HCT116 (cell line): ENCODE measurements around the gene ACTR8. TPM values are rescaled to one million over a fixed set of nuclear protein-coding genes. Genes with fewer than 3 reads are reported as not detected.

Experiments
- ATAC-seq: fragments of 200-7000 bp; cut with Tn5 transposase; 2 replicates; pipeline ENCODE4 v1.9.1; 2020; ENCODE audit warnings: mild to moderate bottlenecking, moderate library complexity
- BruUV-seq: library from RNA; stranded (reverse); fragments of 400-500 nt; replicated peaks from 2 replicates; lab custom pipeline; 2021; lab: Mats Ljungman, UMichigan
- CTCF ChIA-PET: fragments of 300-600 bp; sonication (Branson Sonifier 250); formaldehyde crosslinking; loops from one replicate; lab custom pipeline; 2021; ENCODE audit warnings: antibody characterized with exemption; lab: Charles Lee
- POLR2A ChIA-PET: fragments of 300-600, 350-600 bp; sonication (Branson Sonifier 250); formaldehyde crosslinking; loops from one replicate; lab custom pipeline; 2021; ENCODE audit warnings: antibody characterized with exemption; lab: Charles Lee
- RAD21 ChIA-PET, 2 experiments: fragments of 300-600 bp; sonication (Branson Sonifier 250); formaldehyde crosslinking; loops; one replicate each; lab custom pipeline; 2023; ENCODE audit warnings: low total read pairs in 2 of 2; ENCODE audit not compliant: uncharacterized antibody in 2 of 2, unreplicated experiment in 2 of 2, low non-redundant PET in 1 of 2; lab: Charles Lee
- DNase-seq: peaks from one replicate; pipeline ENCODE4 v3.0.0-alpha.2; 2010; ENCODE audit warnings: low read depth, low spot score
- H2AFZ ChIP-seq: fragments of 200-600 bp; shearing (Covaris generic), sonication (generic); 2 replicates; pipeline ENCODE4 v1.6.1; 2017; ENCODE audit warnings: low read depth, mixed run types, mixed read lengths, antibody characterized with exemption, low read length; ENCODE audit not compliant: poor library complexity, severe bottlenecking
- H3K27ac ChIP-seq: 2 replicates; pipeline ENCODE4 v1.5.1; 2012; ENCODE audit warnings: low read depth, low read length
- H3K27me3 ChIP-seq: fragments of 200-600 bp; sonication (generic); 2 replicates; pipeline ENCODE4 v1.6.1; 2016; ENCODE audit warnings: mixed run types, low read length, mixed read lengths; ENCODE audit not compliant: insufficient read depth
- H3K36me3 ChIP-seq, 2 experiments: fragments of 200-500 bp in 1 of 2; fragments of 200-600 bp in 1 of 2; sonication (Bioruptor generic) in 1 of 2; sonication (generic) in 1 of 2; 2 replicates each; pipeline versions ENCODE4 v1.5.1 to v1.6.1; 2014 to 2016; ENCODE audit warnings: low read length in 2 of 2, inconsistent platforms in 1 of 2, mixed read lengths in 1 of 2, mixed run types in 1 of 2; ENCODE audit not compliant: insufficient read depth in 2 of 2, control insufficient read depth in 1 of 2
- H3K4me1 ChIP-seq, 2 experiments: fragments of 200-600 bp in 1 of 2; sonication (generic) in 1 of 2; 2 replicates each; pipeline versions ENCODE4 v1.5.1 to v1.6.1; 2012 to 2017; ENCODE audit warnings: low read length in 2 of 2, inconsistent platforms in 1 of 2, mild to moderate bottlenecking in 1 of 2, mixed read lengths in 1 of 2, mixed run types in 1 of 2, moderate library complexity in 1 of 2; ENCODE audit not compliant: insufficient read depth in 2 of 2, control insufficient read depth in 1 of 2
- H3K4me2 ChIP-seq: fragments of 200-600 bp; sonication (generic); 2 replicates; pipeline ENCODE4 v1.6.1; 2017; ENCODE audit warnings: mixed run types, low read length, mixed read lengths
- H3K4me3 ChIP-seq, 2 experiments: fragments of 200-600 bp in 1 of 2; sonication (generic) in 1 of 2; replicated peaks in 1 of 2; 2 replicates each; pipeline ENCODE4 v1.5.1; 2011 to 2016; ENCODE audit warnings: low read length in 2 of 2, control low read depth in 1 of 2, low read depth in 1 of 2, mild to moderate bottlenecking in 1 of 2, mixed read lengths in 1 of 2, mixed run types in 1 of 2
- H3K79me2 ChIP-seq: fragments of 200-600 bp; sonication (generic); 2 replicates; pipeline ENCODE4 v1.6.1; 2017; ENCODE audit warnings: mild to moderate bottlenecking, mixed run types, low read length, moderate library complexity, mixed read lengths; ENCODE audit not compliant: insufficient read depth
- H3K9ac ChIP-seq: fragments of 200-600 bp; sonication (generic); 2 replicates; pipeline ENCODE4 v1.6.1; 2016; ENCODE audit warnings: low read length, mixed read lengths
- H3K9me2 ChIP-seq: fragments of 200-600 bp; sonication (generic), shearing (Covaris generic); 2 replicates; pipeline ENCODE4 v1.6.1; 2017; ENCODE audit warnings: mixed run types, mild to moderate bottlenecking, moderate library complexity; ENCODE audit not compliant: insufficient read depth
- H3K9me3 ChIP-seq, 2 experiments: fragments of 200-500 bp in 1 of 2; fragments of 200-600 bp in 1 of 2; sonication (Bioruptor generic) in 1 of 2; sonication (generic) in 1 of 2; 2 replicates each; pipeline ENCODE4 v1.6.1; 2014 to 2017; ENCODE audit warnings: low read length in 2 of 2, mixed read lengths in 2 of 2, inconsistent platforms in 1 of 2, low read depth in 1 of 2, mild to moderate bottlenecking in 1 of 2, mixed run types in 1 of 2, moderate library complexity in 1 of 2; ENCODE audit not compliant: control insufficient read depth in 1 of 2, insufficient read depth in 1 of 2
- H4K20me1 ChIP-seq: fragments of 200-600 bp; sonication (generic), shearing (Covaris generic); 2 replicates; pipeline ENCODE4 v1.6.1; 2017; ENCODE audit warnings: mixed run types, mild to moderate bottlenecking, moderate library complexity; ENCODE audit not compliant: insufficient read depth
- ELF1 ChIP-seq: IDR thresholded peaks from 2 replicates; pipeline ENCODE4 v1.6.1; 2012; ENCODE audit warnings: low read depth, borderline replicate concordance
- EZH2phosphoT487 ChIP-seq: fragments of 200-600 bp; IDR thresholded peaks from 2 replicates; pipeline ENCODE4 v1.6.1; 2018; ENCODE audit warnings: antibody characterized with exemption, borderline replicate concordance
- JUND ChIP-seq: IDR thresholded peaks from 2 replicates; pipeline ENCODE4 v1.6.1; 2012
- POLR2AphosphoS5 ChIP-seq: IDR thresholded peaks from 2 replicates; pipeline ENCODE4 v1.6.1; 2011; ENCODE audit warnings: mild to moderate bottlenecking, low read depth, low read length, moderate library complexity
- SIN3A ChIP-seq: IDR thresholded peaks from 2 replicates; pipeline ENCODE4 v1.6.1; 2012; ENCODE audit warnings: low read depth
- SRF ChIP-seq: IDR thresholded peaks from 2 replicates; pipeline ENCODE4 v1.6.1; 2012; ENCODE audit warnings: low read depth
- TCF7L2 ChIP-seq: IDR thresholded peaks from 2 replicates; pipeline ENCODE4 v1.7.0; 2011; ENCODE audit warnings: borderline replicate concordance, inconsistent platforms; ENCODE audit not compliant: insufficient read depth, insufficient read length; ENCODE audit errors: extremely low read depth
- ZFX ChIP-seq: fragments of 450-650 bp; IDR thresholded peaks from 2 replicates; pipeline ENCODE4 v1.6.1; 2017
- intact Hi-C: fragments of 100-400 bp; cut with micrococcal nuclease; formaldehyde crosslinking; loops from 2 replicates; pipeline ENCODE4 v1.10.0; 2022
- total RNA-seq: library from RNA; stranded (reverse); gene quantifications from one replicate; pipeline ENCODE4 v1.2.1, GENCODE V29; 2021; ENCODE audit not compliant: unreplicated experiment
- TF ChIP-seq, protein P1 (sequence below): IDR thresholded peaks from 2 replicates; pipeline ENCODE4 v1.6.1; 2012; ENCODE audit warnings: low read depth
- TF ChIP-seq, protein P2 (sequence below): IDR thresholded peaks from 2 replicates; pipeline ENCODE4 v1.6.1; 2011; ENCODE audit warnings: mild to moderate bottlenecking, low read length, moderate library complexity; ENCODE audit not compliant: insufficient replicate concordance; ENCODE audit errors: extremely low read depth

ACTR8 gene
- total RNA-seq, 1 experiment from 2014 or later, result 25.5 TPM

DNA sequence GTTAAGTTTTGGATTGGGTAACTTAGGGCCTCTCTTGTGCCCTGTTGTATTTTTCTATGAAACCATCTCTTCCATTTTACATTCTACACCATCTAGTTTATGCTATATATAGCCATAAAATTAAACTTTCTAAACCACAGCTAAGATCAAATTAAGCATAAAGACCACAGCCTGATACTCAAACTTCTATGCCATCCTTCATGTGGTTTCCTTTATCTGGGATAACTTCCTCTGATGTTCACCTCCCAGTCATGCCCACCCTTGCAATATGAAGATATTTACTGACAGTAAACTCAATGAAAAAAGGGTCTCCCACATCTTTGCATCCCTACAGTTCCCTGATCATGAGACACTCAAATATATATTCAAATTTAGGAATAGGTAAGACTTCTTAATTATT lies 5.5 kb upstream of the ACTR8 start:
- Histone ChIP-seq H2AFZ (no peak overlapping the region), H3K36me3 (peaks cover 4 to 23% of the 10 kb centered on the region in 2 experiments; a peak in 3 of 4 replicates), H3K4me3 (no peak overlapping the region), H3K27ac (no peak overlapping the region), H3K4me2 (no peak overlapping the region), H3K9me3 (no peaks in the 10 kb centered on the region), H3K79me2 (peaks cover 41% of the 10 kb centered on the region), H3K9ac (no peak overlapping the region), H3K9me2 (no peaks in the 10 kb centered on the region)
- RAD21 ChIA-PET, result no interaction called here
- POLR2A ChIA-PET, result no interaction called here
- DNase-seq, result no peak
- BruUV-seq, result no TSS peak
- intact Hi-C loops, result no loop called here
- TF ChIP-seq, protein P1, sequence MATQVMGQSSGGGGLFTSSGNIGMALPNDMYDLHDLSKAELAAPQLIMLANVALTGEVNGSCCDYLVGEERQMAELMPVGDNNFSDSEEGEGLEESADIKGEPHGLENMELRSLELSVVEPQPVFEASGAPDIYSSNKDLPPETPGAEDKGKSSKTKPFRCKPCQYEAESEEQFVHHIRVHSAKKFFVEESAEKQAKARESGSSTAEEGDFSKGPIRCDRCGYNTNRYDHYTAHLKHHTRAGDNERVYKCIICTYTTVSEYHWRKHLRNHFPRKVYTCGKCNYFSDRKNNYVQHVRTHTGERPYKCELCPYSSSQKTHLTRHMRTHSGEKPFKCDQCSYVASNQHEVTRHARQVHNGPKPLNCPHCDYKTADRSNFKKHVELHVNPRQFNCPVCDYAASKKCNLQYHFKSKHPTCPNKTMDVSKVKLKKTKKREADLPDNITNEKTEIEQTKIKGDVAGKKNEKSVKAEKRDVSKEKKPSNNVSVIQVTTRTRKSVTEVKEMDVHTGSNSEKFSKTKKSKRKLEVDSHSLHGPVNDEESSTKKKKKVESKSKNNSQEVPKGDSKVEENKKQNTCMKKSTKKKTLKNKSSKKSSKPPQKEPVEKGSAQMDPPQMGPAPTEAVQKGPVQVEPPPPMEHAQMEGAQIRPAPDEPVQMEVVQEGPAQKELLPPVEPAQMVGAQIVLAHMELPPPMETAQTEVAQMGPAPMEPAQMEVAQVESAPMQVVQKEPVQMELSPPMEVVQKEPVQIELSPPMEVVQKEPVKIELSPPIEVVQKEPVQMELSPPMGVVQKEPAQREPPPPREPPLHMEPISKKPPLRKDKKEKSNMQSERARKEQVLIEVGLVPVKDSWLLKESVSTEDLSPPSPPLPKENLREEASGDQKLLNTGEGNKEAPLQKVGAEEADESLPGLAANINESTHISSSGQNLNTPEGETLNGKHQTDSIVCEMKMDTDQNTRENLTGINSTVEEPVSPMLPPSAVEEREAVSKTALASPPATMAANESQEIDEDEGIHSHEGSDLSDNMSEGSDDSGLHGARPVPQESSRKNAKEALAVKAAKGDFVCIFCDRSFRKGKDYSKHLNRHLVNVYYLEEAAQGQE, result no peak
- TF ChIP-seq JUND, result no peak
- TF ChIP-seq SRF, result no peak
- no peak for TF ChIP-seq ZFX
- TF ChIP-seq POLR2AphosphoS5, result no peak
- no peak for TF ChIP-seq TCF7L2
- TF ChIP-seq, protein P2, sequence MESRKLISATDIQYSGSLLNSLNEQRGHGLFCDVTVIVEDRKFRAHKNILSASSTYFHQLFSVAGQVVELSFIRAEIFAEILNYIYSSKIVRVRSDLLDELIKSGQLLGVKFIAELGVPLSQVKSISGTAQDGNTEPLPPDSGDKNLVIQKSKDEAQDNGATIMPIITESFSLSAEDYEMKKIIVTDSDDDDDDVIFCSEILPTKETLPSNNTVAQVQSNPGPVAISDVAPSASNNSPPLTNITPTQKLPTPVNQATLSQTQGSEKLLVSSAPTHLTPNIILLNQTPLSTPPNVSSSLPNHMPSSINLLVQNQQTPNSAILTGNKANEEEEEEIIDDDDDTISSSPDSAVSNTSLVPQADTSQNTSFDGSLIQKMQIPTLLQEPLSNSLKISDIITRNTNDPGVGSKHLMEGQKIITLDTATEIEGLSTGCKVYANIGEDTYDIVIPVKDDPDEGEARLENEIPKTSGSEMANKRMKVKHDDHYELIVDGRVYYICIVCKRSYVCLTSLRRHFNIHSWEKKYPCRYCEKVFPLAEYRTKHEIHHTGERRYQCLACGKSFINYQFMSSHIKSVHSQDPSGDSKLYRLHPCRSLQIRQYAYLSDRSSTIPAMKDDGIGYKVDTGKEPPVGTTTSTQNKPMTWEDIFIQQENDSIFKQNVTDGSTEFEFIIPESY, result no peak
- TF ChIP-seq SIN3A, result no peak
- TF ChIP-seq EZH2phosphoT487, result no peak
- TF ChIP-seq ELF1, result no peak
- TF ChIP-seq, all 23 proteins: peak for 0
- Histone ChIP-seq H4K20me1 (no peaks in the 10 kb centered on the region), H3K4me1 (peaks cover 6 to 16% of the 10 kb centered on the region in 2 experiments; a peak in 3 of 4 replicates), H3K27me3 (no peaks in the 10 kb centered on the region)
- CTCF ChIA-PET, result no interaction called here
- no peak for ATAC-seq
